Posterior vena cava (tissue), 2 donors: Measurements from ENCODE around the gene UCHL5. TPM values are rescaled to one million over a fixed set of nuclear protein-coding genes. Genes with fewer than 3 reads are reported as not detected.

Experiments
- DNase-seq: peaks from one replicate; pipeline ENCODE4 v3.0.0-alpha.2; 2020; ENCODE audit warnings: low spot score
- intact Hi-C, 2 donors: fragments of 100-400 bp; cut with DNase I; formaldehyde crosslinking; loops; one replicate each; pipeline versions ENCODE4 v1.14.1 to v1.14.2; 2022 to 2023
- long read RNA-seq, 2 donors: library from polyadenylated mRNA; unstranded; transcript quantifications; one replicate each; pipeline ENCODE4 v2.0.0, GENCODE V29; 2020 to 2021
- total RNA-seq, 2 donors: library from RNA; stranded (reverse); fragmentation: NEBNext Ultra II Directional; extraction: Animal tissue kit (Norgen Biotek cat#: 25700); gene quantifications; one replicate each; pipeline ENCODE4 v1.2.1, GENCODE V29; 2021
- donor health status: DM: yes; HTN: yes; CAD: no.
- donor health status: DM: yes; HTN: yes; CAD: no.

Gene UCHL5
- total RNA-seq: 10 to 100 TPM; 26.0 to 36.7 TPM
- long read RNA-seq, donor 1, full-length matches to known transcripts: 11 of 19 reads
- long read RNA-seq, donor 1, partial matches to known transcripts: 3 of 19 reads
- long read RNA-seq, donor 1, other reads (novel, unspliced or antisense): 5 of 19 reads
- long read RNA-seq, donor 2, full-length matches to known transcripts: 52 of 67 reads
- long read RNA-seq, donor 2, partial matches to known transcripts: 7 of 67 reads
- long read RNA-seq, donor 2, other reads (novel, unspliced or antisense): 8 of 67 reads

- DNase-seq: peak; percentile 99
- intact Hi-C loops: loop anchor here (2.0 to 10.0 kb wide), 2 partner anchors 55 to 61 kb away; no protein-coding TSS in a partner anchor
These were observed at the start of gene UCHL5, which contains the start of gene RO60 for GRCh38 chr1:193059282-193060114. UCHL5 (minus strand) TSS chr1:193059360; CDS start chr1:193059260, 100 bp downstream. RO60 (plus strand) TSS chr1:193059612; CDS start chr1:193069055, 9,443 bp downstream.

- intact Hi-C loops: no loop called here
- no peak for DNase-seq
These were observed 49.3 kb upstream of the UCHL5 start for GRCh38 chr1:193108471-193108870.

GRCh38 chr1:193105821-193106177 is 46.6 kb upstream of the UCHL5 start:
- intact Hi-C loops: no loop called here
- no peak for DNase-seq

- DNase-seq: peak; percentile 95
- intact Hi-C loops: no loop called here
These were observed 46.0 kb upstream of the UCHL5 start, which contains the start of gene GLRX2 for GRCh38 chr1:193104907-193105820. GLRX2 (minus strand) TSS chr1:193105414; CDS start chr1:193105382, 32 bp downstream.

- peak; percentile 86 for DNase-seq
- intact Hi-C loops: no loop called here
These were observed 45.3 kb upstream of the UCHL5 start for GRCh38 chr1:193104502-193104906.

- DNase-seq: no peak
- intact Hi-C loops: no loop called here
These were observed 44.8 kb upstream of the UCHL5 start for GRCh38 chr1:193103759-193104501.

- intact Hi-C loops: no loop called here
- no peak for DNase-seq
These were observed 43.5 kb upstream of the UCHL5 start for GRCh38 chr1:193102662-193103061.

GRCh38 chr1:193094112-193094511 is 35.0 kb upstream of the UCHL5 start:
- DNase-seq: no peak
- intact Hi-C loops: no loop called here

- DNase-seq: no peak
- intact Hi-C loops: no loop called here
These were observed 31.7 kb upstream of the UCHL5 start for GRCh38 chr1:193090865-193091264.

GRCh38 chr1:193087893-193088292 is 28.7 kb upstream of the UCHL5 start:
- no peak for DNase-seq
- intact Hi-C loops: no loop called here

- intact Hi-C loops: no loop called here
- no peak for DNase-seq
These were observed 27.2 kb upstream of the UCHL5 start for GRCh38 chr1:193086342-193086741.

GRCh38 chr1:193085263-193085662 is 26.1 kb upstream of the UCHL5 start:
- intact Hi-C loops: no loop called here
- no peak for DNase-seq

GRCh38 chr1:193083365-193084088 is 24.4 kb upstream of the UCHL5 start:
- DNase-seq: no peak
- intact Hi-C loops: no loop called here

GRCh38 chr1:193079187-193079586 is 20.0 kb upstream of the UCHL5 start:
- intact Hi-C loops: no loop called here
- DNase-seq: no peak

GRCh38 chr1:193077991-193078390 is 18.8 kb upstream of the UCHL5 start:
- intact Hi-C loops: no loop called here
- DNase-seq: no peak

GRCh38 chr1:193070942-193071341 is 11.8 kb upstream of the UCHL5 start:
- no peak for DNase-seq
- intact Hi-C loops: no loop called here

GRCh38 chr1:193070386-193070753 is 11.2 kb upstream of the UCHL5 start:
- intact Hi-C loops: no loop called here

GRCh38 chr1:193069748-193070385 is 10.7 kb upstream of the UCHL5 start:
- DNase-seq: no peak
- intact Hi-C loops: loop anchor here in 1 of 2 donors (10.0 kb wide), 1 partner anchor 45 kb away; no protein-coding TSS in a partner anchor

More at GRCh38 chr1:193070386-193070753, 11.2 kb upstream of the UCHL5 start:
- no peak for DNase-seq
